GM12892 (cell line): ENCODE data around the gene TPD52L1.

Experiments
- POLR2A ChIP-seq: IDR thresholded peaks from 2 replicates; pipeline ENCODE4 v1.6.1; 2011; ENCODE audit warnings: low read depth, low read length, control low read depth
- POLR2AphosphoS5 ChIP-seq: IDR thresholded peaks from 2 replicates; pipeline ENCODE4 v1.6.1; 2011; ENCODE audit warnings: low read depth, low read length, control low read depth
- TAF1 ChIP-seq: IDR thresholded peaks from 2 replicates; pipeline ENCODE4 v1.6.1; 2011; ENCODE audit warnings: low read depth, mild to moderate bottlenecking, control low read depth, low read length, borderline replicate concordance

DNA sequence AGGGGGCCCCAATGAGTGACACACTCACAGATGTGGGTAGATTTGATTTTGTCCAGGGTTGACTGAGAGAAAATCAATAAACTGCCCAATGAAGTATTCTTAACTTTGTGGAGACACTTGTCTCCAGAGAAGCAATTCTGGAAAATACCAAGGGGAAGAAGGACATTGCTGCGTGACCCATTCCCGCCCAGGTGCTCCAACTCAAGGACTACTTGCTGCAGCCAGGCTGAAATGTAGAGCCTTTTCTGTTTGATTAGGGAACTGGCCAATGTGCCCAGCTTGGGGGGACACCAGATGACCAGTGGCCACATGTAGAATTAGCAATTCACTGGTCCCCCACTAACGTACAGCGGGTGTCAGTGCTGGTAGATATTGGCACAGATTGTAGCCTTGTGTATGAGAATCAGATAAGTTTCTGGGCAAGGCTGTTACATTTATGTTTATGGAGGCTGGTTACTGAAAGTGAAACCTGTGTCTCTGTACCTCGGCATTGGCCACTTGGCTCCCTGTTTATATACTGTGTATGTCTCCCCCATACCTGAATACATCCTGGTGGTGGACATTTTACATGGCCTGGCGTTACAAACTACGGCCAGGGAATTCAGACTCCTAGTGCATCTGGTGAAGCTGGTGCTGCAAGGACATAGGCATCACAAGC is 115.9 kb downstream of the TPD52L1 start:
- TF ChIP-seq POLR2AphosphoS5 = no peak
- no peak for TF ChIP-seq TAF1
- no peak for TF ChIP-seq POLR2A
